WTC11 (cell line): Measurements from ENCODE around the gene KLHDC3. TPM values are rescaled to one million over a fixed set of nuclear protein-coding genes. Genes with fewer than 3 reads are reported as not detected.

Experiments used
- ATAC-seq: fragments of 200-7000 bp; cut with Tn5 transposase; 2 replicates; pipeline ENCODE4 v1.10.0; 2021; ENCODE audit warnings: mild to moderate bottlenecking, moderate library complexity
- CTCF ChIA-PET: fragments of 300-600 bp; sonication (Branson Sonifier 250); formaldehyde crosslinking; loops from one replicate; lab custom pipeline; 2021; ENCODE audit warnings: antibody characterized with exemption; lab: Charles Lee
- POLR2A ChIA-PET: fragments of 350-600 bp; sonication (Branson Sonifier 250); formaldehyde crosslinking; loops from one replicate; lab custom pipeline; 2021; ENCODE audit warnings: antibody characterized with exemption; lab: Charles Lee
- DNase-seq: peaks from one replicate; pipeline ENCODE4 v3.0.0; 2021; ENCODE audit warnings: low spot score
- H3K27ac Mint-ChIP-seq: 2 replicates; pipeline ENCODE4 v1.8.0; 2021; ENCODE audit warnings: mixed read lengths
- H3K27me3 Mint-ChIP-seq: 2 replicates; pipeline ENCODE4 v1.8.0; 2021; ENCODE audit warnings: low read depth, mild to moderate bottlenecking, moderate library complexity, mixed read lengths
- H3K36me3 Mint-ChIP-seq: 2 replicates; pipeline ENCODE4 v1.8.0; 2021; ENCODE audit warnings: mixed read lengths
- H3K4me1 Mint-ChIP-seq: 2 replicates; pipeline ENCODE4 v1.8.0; 2022; ENCODE audit warnings: mixed read lengths
- H3K4me3 Mint-ChIP-seq: 2 replicates; pipeline ENCODE4 v1.8.0; 2021; ENCODE audit warnings: mild to moderate bottlenecking, moderate library complexity, mixed read lengths
- H3K9me3 Mint-ChIP-seq: 2 replicates; pipeline ENCODE4 v1.8.0; 2021; ENCODE audit warnings: mixed read lengths
- CREM ChIP-seq: sonication (generic); formaldehyde crosslinking; IDR thresholded peaks from 2 replicates; pipeline ENCODE4 v1.8.1; 2022; ENCODE audit warnings: mild to moderate bottlenecking, missing genetic modification reagents, moderate library complexity
- EMX1 ChIP-seq: fragments of 250-450 bp; sonication (Bioruptor Pico); IDR thresholded peaks from 2 replicates; pipeline ENCODE4 v1.8.0; 2021; ENCODE audit warnings: mild to moderate bottlenecking
- MXD4 ChIP-seq: fragments of 250-450 bp; sonication (Bioruptor Pico); IDR thresholded peaks from 2 replicates; pipeline ENCODE4 v1.8.0; 2021; ENCODE audit warnings: mild to moderate bottlenecking, moderate library complexity, borderline replicate concordance
- OVOL2 ChIP-seq: fragments of 250-450 bp; sonication (Bioruptor Pico); IDR thresholded peaks from 2 replicates; pipeline ENCODE4 v1.9.0; 2021; ENCODE audit warnings: mild to moderate bottlenecking, borderline replicate concordance
- RELA ChIP-seq: sonication (generic); formaldehyde crosslinking; IDR thresholded peaks from 2 replicates; pipeline ENCODE4 v1.8.1; 2022; ENCODE audit warnings: missing genetic modification reagents, mild to moderate bottlenecking, borderline replicate concordance
- RORB ChIP-seq: fragments of 250-450 bp; sonication (Bioruptor Pico); IDR thresholded peaks from 2 replicates; pipeline ENCODE4 v1.9.0; 2021; ENCODE audit warnings: mild to moderate bottlenecking
- SP1 ChIP-seq: sonication (generic); formaldehyde crosslinking; conservative IDR thresholded peaks from 2 replicates; pipeline ENCODE4 v1.8.1; 2022; ENCODE audit warnings: missing genetic modification reagents
- ZNF263 ChIP-seq: sonication (generic); formaldehyde crosslinking; IDR thresholded peaks from 2 replicates; pipeline ENCODE4 v1.8.1; 2022; ENCODE audit warnings: low read depth, mild to moderate bottlenecking, moderate library complexity, missing genetic modification reagents
- ZNF317 ChIP-seq: sonication (generic); formaldehyde crosslinking; IDR thresholded peaks from 2 replicates; pipeline ENCODE4 v1.8.1; 2023; ENCODE audit warnings: low read depth, mild to moderate bottlenecking, moderate library complexity, missing genetic modification reagents, borderline replicate concordance
- ZNF423 ChIP-seq: fragments of 250-450 bp; sonication (Bioruptor Pico); IDR thresholded peaks from 2 replicates; pipeline ENCODE4 v2.1.2; 2022; ENCODE audit warnings: mild to moderate bottlenecking, moderate library complexity
- total RNA-seq: library from RNA; stranded (reverse); gene quantifications from 3 replicates; pipeline ENCODE4 v1.2.3, GENCODE V29; 2021
- TF ChIP-seq, protein P1 (sequence below): fragments of 250-450 bp; sonication (Bioruptor Pico); conservative IDR thresholded peaks from 2 replicates; pipeline ENCODE4 v1.9.0; 2021; ENCODE audit warnings: mild to moderate bottlenecking
- TF ChIP-seq, protein P2 (sequence below): sonication (generic); formaldehyde crosslinking; IDR thresholded peaks from 2 replicates; pipeline ENCODE4 v1.8.1; 2023; ENCODE audit warnings: mild to moderate bottlenecking, missing genetic modification reagents, moderate library complexity
- TF ChIP-seq, protein P3 (sequence below): fragments of 250-450 bp; sonication (Bioruptor Pico); IDR thresholded peaks from 2 replicates; pipeline ENCODE4 v1.9.0; 2021; ENCODE audit warnings: mild to moderate bottlenecking
- TF ChIP-seq, protein P4 (sequence below): sonication (generic); formaldehyde crosslinking; IDR thresholded peaks from 2 replicates; pipeline ENCODE4 v1.8.1; 2022; ENCODE audit warnings: low read depth, mild to moderate bottlenecking, moderate library complexity, missing genetic modification reagents, borderline replicate concordance
- TF ChIP-seq, protein P5 (sequence below): sonication (generic); formaldehyde crosslinking; IDR thresholded peaks from 2 replicates; pipeline ENCODE4 v1.8.1; 2022; ENCODE audit warnings: mild to moderate bottlenecking, missing genetic modification reagents, moderate library complexity, borderline replicate concordance
- TF ChIP-seq, protein P6 (sequence below): fragments of 250-450 bp; sonication (Bioruptor Pico); IDR thresholded peaks from 2 replicates; pipeline ENCODE4 v1.9.0; 2021; ENCODE audit warnings: mild to moderate bottlenecking

The KLHDC3 gene
- total RNA-seq, 1 experiment from 2014 or later, result 172 TPM

DNA sequence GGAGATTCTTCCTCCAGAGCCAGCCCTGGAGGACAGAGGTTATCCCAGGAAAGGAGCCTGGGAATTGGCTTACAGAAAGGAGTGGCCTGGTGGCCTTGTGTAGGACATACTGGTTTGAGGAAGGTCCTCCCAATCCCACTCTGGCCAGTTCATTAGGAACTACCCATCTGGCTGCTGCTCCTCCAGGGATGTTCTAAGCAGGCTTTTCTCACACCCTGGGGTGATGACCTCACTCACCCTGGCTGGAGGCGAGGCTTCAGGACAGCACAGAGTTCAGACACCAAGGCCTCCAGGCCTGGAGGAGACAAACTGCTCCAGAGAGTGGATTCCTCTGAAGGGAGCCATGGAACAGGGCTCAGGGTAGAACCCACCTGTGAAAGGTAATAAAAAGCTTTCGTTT lies 44.6 kb upstream of the KLHDC3 start (continued):
- TF ChIP-seq, protein P1, sequence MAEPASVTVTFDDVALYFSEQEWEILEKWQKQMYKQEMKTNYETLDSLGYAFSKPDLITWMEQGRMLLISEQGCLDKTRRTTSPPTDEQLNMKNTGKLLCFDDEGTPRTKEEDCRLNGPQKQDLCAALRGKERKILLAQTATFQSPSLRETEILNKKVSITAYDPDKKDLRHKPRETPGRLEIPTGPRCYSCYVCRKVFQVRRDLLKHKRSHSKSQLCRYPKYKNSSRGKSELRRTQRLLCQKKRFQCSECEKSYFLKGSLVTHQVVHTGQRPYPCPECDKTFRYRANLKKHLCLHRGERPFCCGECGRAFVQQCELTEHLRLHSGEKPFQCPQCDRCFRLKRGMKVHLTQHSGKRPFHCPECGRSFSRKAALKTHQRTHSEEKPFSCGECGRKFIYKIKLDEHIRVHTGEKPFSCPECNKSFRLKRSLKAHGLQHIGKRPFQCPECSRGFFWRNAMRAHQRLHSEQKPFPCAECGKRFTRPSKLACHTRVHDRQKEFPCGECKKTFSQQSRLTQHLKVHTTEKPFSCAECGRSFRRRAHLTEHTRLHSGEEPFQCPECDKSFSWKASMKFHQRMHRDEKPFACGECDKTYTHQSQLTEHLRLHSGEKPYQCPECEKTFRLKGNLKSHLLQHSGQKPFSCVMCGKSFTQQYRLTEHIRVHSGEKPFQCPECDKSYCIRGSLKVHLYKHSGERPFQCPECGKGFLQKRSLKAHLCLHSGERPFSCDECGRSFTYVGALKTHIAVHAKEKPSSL (CRISPR knock-in tag), result no peak
- TF ChIP-seq, protein P2, sequence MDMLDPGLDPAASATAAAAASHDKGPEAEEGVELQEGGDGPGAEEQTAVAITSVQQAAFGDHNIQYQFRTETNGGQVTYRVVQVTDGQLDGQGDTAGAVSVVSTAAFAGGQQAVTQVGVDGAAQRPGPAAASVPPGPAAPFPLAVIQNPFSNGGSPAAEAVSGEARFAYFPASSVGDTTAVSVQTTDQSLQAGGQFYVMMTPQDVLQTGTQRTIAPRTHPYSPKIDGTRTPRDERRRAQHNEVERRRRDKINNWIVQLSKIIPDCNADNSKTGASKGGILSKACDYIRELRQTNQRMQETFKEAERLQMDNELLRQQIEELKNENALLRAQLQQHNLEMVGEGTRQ (CRISPR knock-in tag), result no peak
- TF ChIP-seq CREM (CRISPR knock-in tag) (no peak), RORB (CRISPR knock-in tag) (no peak), ZNF317 (CRISPR knock-in tag) (no peak), ZNF263 (CRISPR knock-in tag) (no peak)
- TF ChIP-seq, protein P3, sequence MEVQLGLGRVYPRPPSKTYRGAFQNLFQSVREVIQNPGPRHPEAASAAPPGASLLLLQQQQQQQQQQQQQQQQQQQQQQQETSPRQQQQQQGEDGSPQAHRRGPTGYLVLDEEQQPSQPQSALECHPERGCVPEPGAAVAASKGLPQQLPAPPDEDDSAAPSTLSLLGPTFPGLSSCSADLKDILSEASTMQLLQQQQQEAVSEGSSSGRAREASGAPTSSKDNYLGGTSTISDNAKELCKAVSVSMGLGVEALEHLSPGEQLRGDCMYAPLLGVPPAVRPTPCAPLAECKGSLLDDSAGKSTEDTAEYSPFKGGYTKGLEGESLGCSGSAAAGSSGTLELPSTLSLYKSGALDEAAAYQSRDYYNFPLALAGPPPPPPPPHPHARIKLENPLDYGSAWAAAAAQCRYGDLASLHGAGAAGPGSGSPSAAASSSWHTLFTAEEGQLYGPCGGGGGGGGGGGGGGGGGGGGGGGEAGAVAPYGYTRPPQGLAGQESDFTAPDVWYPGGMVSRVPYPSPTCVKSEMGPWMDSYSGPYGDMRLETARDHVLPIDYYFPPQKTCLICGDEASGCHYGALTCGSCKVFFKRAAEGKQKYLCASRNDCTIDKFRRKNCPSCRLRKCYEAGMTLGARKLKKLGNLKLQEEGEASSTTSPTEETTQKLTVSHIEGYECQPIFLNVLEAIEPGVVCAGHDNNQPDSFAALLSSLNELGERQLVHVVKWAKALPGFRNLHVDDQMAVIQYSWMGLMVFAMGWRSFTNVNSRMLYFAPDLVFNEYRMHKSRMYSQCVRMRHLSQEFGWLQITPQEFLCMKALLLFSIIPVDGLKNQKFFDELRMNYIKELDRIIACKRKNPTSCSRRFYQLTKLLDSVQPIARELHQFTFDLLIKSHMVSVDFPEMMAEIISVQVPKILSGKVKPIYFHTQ (CRISPR knock-in tag), result no peak

DNA sequence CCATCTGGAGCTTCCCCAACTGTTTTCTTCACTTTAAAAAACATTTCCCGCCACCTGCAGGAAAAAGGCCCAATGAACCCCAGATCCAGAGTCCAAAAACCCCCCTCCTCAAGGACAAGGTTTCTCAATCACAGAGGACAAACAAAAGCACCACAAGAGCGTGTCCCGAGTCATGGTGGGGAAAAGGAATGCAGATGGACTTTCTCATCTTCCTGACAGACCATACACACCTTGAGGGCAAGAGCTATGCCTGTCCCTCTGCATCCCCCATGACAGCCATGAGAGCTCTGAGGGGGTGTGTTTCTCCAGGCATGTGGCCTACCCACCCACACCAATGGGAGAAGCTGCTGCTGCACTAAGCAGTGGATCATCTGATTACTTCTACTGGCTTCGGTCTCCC lies 44.1 kb upstream of the KLHDC3 start:
- no peak overlapping the region for H3K4me3 Mint-ChIP-seq
- TF ChIP-seq, protein P4, sequence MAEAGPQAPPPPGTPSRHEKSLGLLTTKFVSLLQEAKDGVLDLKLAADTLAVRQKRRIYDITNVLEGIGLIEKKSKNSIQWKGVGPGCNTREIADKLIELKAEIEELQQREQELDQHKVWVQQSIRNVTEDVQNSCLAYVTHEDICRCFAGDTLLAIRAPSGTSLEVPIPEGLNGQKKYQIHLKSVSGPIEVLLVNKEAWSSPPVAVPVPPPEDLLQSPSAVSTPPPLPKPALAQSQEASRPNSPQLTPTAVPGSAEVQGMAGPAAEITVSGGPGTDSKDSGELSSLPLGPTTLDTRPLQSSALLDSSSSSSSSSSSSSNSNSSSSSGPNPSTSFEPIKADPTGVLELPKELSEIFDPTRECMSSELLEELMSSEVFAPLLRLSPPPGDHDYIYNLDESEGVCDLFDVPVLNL (CRISPR knock-in tag), result no peak
- TF ChIP-seq, protein P5, sequence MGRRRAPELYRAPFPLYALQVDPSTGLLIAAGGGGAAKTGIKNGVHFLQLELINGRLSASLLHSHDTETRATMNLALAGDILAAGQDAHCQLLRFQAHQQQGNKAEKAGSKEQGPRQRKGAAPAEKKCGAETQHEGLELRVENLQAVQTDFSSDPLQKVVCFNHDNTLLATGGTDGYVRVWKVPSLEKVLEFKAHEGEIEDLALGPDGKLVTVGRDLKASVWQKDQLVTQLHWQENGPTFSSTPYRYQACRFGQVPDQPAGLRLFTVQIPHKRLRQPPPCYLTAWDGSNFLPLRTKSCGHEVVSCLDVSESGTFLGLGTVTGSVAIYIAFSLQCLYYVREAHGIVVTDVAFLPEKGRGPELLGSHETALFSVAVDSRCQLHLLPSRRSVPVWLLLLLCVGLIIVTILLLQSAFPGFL (CRISPR knock-in tag), result no peak
- TF ChIP-seq EMX1 (CRISPR knock-in tag) (no peak), ZNF423 (CRISPR knock-in tag) (no peak), OVOL2 (CRISPR knock-in tag) (no peak), SP1 (CRISPR knock-in tag) (no peak), RELA (CRISPR knock-in tag) (no peak), MXD4 (CRISPR knock-in tag) (no peak)
- TF ChIP-seq, protein P6, sequence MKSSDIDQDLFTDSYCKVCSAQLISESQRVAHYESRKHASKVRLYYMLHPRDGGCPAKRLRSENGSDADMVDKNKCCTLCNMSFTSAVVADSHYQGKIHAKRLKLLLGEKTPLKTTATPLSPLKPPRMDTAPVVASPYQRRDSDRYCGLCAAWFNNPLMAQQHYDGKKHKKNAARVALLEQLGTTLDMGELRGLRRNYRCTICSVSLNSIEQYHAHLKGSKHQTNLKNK (CRISPR knock-in tag), result no peak
- TF ChIP-seq, protein P2 (CRISPR knock-in tag), result no peak
- TF ChIP-seq, all 79 proteins: peak for 0
- Mint-ChIP-seq H3K9me3 (no peaks in the 10 kb centered on the region), H3K27me3 (no peaks in the 10 kb centered on the region), H3K4me1 (no peaks in the 10 kb centered on the region), H3K27ac (no peak overlapping the region), H3K36me3 (no peaks in the 10 kb centered on the region)
- no peak for ATAC-seq
- ChIA-PET CTCF (interaction anchor here (1.3 kb wide), 1 partner anchor 58 kb away, joined by 3 read pairs; no protein-coding TSS in a partner anchor), POLR2A (interaction anchor here (2.7 kb wide), 1 partner anchor 14 kb away, joined by 9 read pairs; the partner anchor contains the start of gene PPP2R5D)
- DNase-seq, result no peak
